HepG2 (cell line): Measurements from ENCODE around the gene TP73. TPM values are rescaled to one million over a fixed set of nuclear protein-coding genes. Genes with fewer than 3 reads are reported as not detected.
"Not testable (repeated sequence)": the region's sequence is repeated elsewhere in the genome, so short reads cannot be mapped to it uniquely, and the experiment has no call there.

Experiments used
- ATAC-seq: fragments of 200-7000 bp; cut with Tn5 transposase; 3 replicates; pipeline ENCODE4 v1.9.1; 2020; ENCODE audit warnings: mild to moderate bottlenecking, moderate library complexity
- BruUV-seq: library from RNA; stranded (reverse); fragments of 400-500 nt; replicated peaks from 2 replicates; lab custom pipeline; 2021; lab: Mats Ljungman, UMichigan
- CTCF ChIA-PET: fragments of 300-600 bp; formaldehyde crosslinking; extraction: SDS; loops from one replicate; lab custom pipeline; 2021; ENCODE audit warnings: low total read pairs, inconsistent platforms, low intra/inter-chr PET ratio; lab: Yijun Ruan, JAX
- POLR2A ChIA-PET: fragments of 350-600 bp; sonication (Branson Sonifier 250); formaldehyde crosslinking; loops from one replicate; lab custom pipeline; 2020; ENCODE audit warnings: antibody characterized with exemption, inconsistent platforms; lab: Yijun Ruan, JAX
- DNase-seq: peaks from one replicate; pipeline ENCODE4 v3.0.0-alpha.2; 2015; ENCODE audit warnings: low spot score
- FAIRE-seq: peaks from 3 replicates; lab custom pipeline; 2011; peaks lifted over from hg19 to GRCh38; lab: Jason Lieb, UNC
- H2AFZ ChIP-seq: one replicate; pipeline ENCODE4 v1.6.1; 2011; ENCODE audit warnings: low read length, inconsistent platforms
- H3K27ac ChIP-seq: fragments of 300-600 bp; 3 replicates; pipeline ENCODE4 v1.8.0; 2011; ENCODE audit warnings: mixed run types, mild to moderate bottlenecking, mixed read lengths, low read length, inconsistent platforms; ENCODE audit not compliant: insufficient read depth; ENCODE audit errors: extremely low read length
- H3K27me3 ChIP-seq, 2 experiments: fragments of 200-600 bp in 1 of 2; 2 replicates in 1 of 2; 3 replicates in 1 of 2; pipeline versions ENCODE4 v1.6.0 to v1.8.0; 2011; ENCODE audit warnings: low read length in 2 of 2, mild to moderate bottlenecking in 2 of 2, moderate library complexity in 2 of 2, inconsistent platforms in 1 of 2; ENCODE audit not compliant: insufficient read depth in 2 of 2, control insufficient read depth in 1 of 2
- H3K36me3 ChIP-seq, 2 experiments: fragments of 200-600 bp in 1 of 2; replicated peaks in 1 of 2; 2 replicates in 1 of 2; 3 replicates in 1 of 2; pipeline versions ENCODE4 v1.5.1 to v1.8.0; 2011; ENCODE audit warnings: low read length in 2 of 2, inconsistent platforms in 1 of 2; ENCODE audit not compliant: insufficient read depth in 2 of 2, control insufficient read depth in 1 of 2
- H3K4me1 ChIP-seq: 2 replicates; pipeline ENCODE4 v1.5.1; 2012; ENCODE audit warnings: low read length, inconsistent platforms; ENCODE audit not compliant: insufficient read depth
- H3K4me2 ChIP-seq: 2 replicates; pipeline ENCODE4 v1.6.0; 2011; ENCODE audit warnings: low read depth, low read length, inconsistent platforms
- H3K4me3 ChIP-seq, 3 experiments: fragments of 200-600 bp in 1 of 3; sonication (generic), shearing (Covaris generic) in 1 of 3; replicated peaks in 1 of 3; 2 replicates each; pipeline ENCODE4 v1.5.1; 2011 to 2016; ENCODE audit warnings: low read length in 3 of 3, inconsistent platforms in 2 of 3, low read depth in 2 of 3, mild to moderate bottlenecking in 2 of 3, control low read depth in 1 of 3, mixed read lengths in 1 of 3; ENCODE audit not compliant: insufficient read depth in 1 of 3
- H3K79me2 ChIP-seq: one replicate; pipeline ENCODE4 v1.6.1; 2011; ENCODE audit warnings: low read length, inconsistent platforms; ENCODE audit not compliant: insufficient read depth
- H3K9ac ChIP-seq: 2 replicates; pipeline ENCODE4 v1.6.0; 2011; ENCODE audit warnings: mild to moderate bottlenecking, low read depth, low read length, inconsistent platforms; ENCODE audit not compliant: insufficient read depth
- H3K9me3 ChIP-seq: 2 replicates; pipeline ENCODE4 v1.5.1; 2012; ENCODE audit warnings: mild to moderate bottlenecking, low read length
- H4K20me1 ChIP-seq: 2 replicates; pipeline ENCODE4 v1.6.0; 2011; ENCODE audit warnings: inconsistent platforms, mild to moderate bottlenecking, low read length, moderate library complexity; ENCODE audit not compliant: insufficient read depth
- AGO1 ChIP-seq: fragments of 200-400 bp; formaldehyde crosslinking; IDR thresholded peaks from 2 replicates; pipeline ENCODE4 v1.6.1; 2017; ENCODE audit warnings: mild to moderate bottlenecking, low read depth, low read length, moderate library complexity; ENCODE audit not compliant: poor library complexity, severe bottlenecking
- HDAC6 ChIP-seq: fragments of 200-600 bp; sonication (generic); IDR thresholded peaks from 2 replicates; pipeline ENCODE4 v1.7.0; 2017; ENCODE audit warnings: mild to moderate bottlenecking, antibody characterized with exemption, low read length, low read depth
- KDM5A ChIP-seq: fragments of 200-600 bp; sonication (generic); IDR thresholded peaks from 2 replicates; pipeline ENCODE4 v1.7.0; 2018; ENCODE audit warnings: antibody characterized with exemption, mild to moderate bottlenecking, low read length, borderline replicate concordance
- RBAK ChIP-seq: sonication (generic); formaldehyde crosslinking; IDR thresholded peaks from 2 replicates; pipeline ENCODE4 v1.5.1; 2020; ENCODE audit warnings: mild to moderate bottlenecking, missing genetic modification reagents
- ZNF121 ChIP-seq: sonication (generic); formaldehyde crosslinking; IDR thresholded peaks from 2 replicates; pipeline ENCODE4 v1.5.0; 2020; ENCODE audit warnings: mild to moderate bottlenecking, missing genetic modification reagents
- ZNF18 ChIP-seq: sonication (generic); formaldehyde crosslinking; IDR thresholded peaks from 2 replicates; pipeline ENCODE4 v1.8.0; 2022; ENCODE audit warnings: mild to moderate bottlenecking, missing genetic modification reagents; ENCODE audit not compliant: insufficient replicate concordance
- ZNF747 ChIP-seq: sonication (generic); formaldehyde crosslinking; IDR thresholded peaks from 2 replicates; pipeline ENCODE4 v1.8.1; 2023; ENCODE audit warnings: missing genetic modification reagents, mild to moderate bottlenecking, borderline replicate concordance
- WGBS: methylation state at CpG from one replicate; pipeline ENCODE4 v1.1.6; 2017; ENCODE audit warnings: low lambda C conversion rate; 5-methylcytosine and 5-hydroxymethylcytosine counted together
- in situ Hi-C: cut with HindIII; loops from 2 replicates; pipeline ENCODE4 v1.10.0; 2017; ENCODE audit warnings: low pct_unique_long_range_greater_than_20kb; ENCODE audit not compliant: extremely low pct_ligation_motif_present
- intact Hi-C: fragments of 100-400 bp; cut with micrococcal nuclease; formaldehyde crosslinking; loops from one replicate; pipeline ENCODE4 v1.10.0; 2022; ENCODE audit not compliant: unreplicated experiment
- polyA plus RNA-seq, 8 experiments: library from polyadenylated mRNA; depleted of rRNA in 3 of 8; stranded (reverse) in 7 of 8; unstranded in 1 of 8; fragments of >200 nt; fragmentation: Illumina TruSeq in 4 of 8; extraction: Trizol in 4 of 8; gene quantifications; 2 replicates each; pipeline versions ENCODE4 v1.2.1 to v1.2.3, GENCODE V29; 2011 to 2016; ENCODE audit warnings: low read depth in 4 of 8, missing spikeins in 1 of 8, mixed read lengths in 1 of 8; ENCODE audit not compliant: insufficient read depth in 1 of 8
- total RNA-seq, 5 experiments: library from RNA; depleted of rRNA; stranded (reverse); fragments of >200 nt; fragmentation: Illumina TruSeq; extraction: Trizol; gene quantifications; 2 replicates each; pipeline ENCODE4 v1.2.3, GENCODE V29; 2016; ENCODE audit warnings: low read depth in 1 of 5

Gene TP73
- total and polyA plus RNA-seq, 2 of the 13 experiments (the other 11 are each of a cell fraction or from before 2014, with no cell fraction given) = 0.49 to 1.1 TPM

GRCh38 chr1:3747903-3748302 lies 95.6 kb downstream of the TP73 start (continued):
- TF ChIP-seq RBAK (CRISPR knock-in tag) (no peak), AGO1 (no peak), KDM5A (no peak), ZNF121 (CRISPR knock-in tag) (no peak), HDAC6 (no peak), ZNF747 (CRISPR knock-in tag) (no peak), ZNF18 (no peak)

GRCh38 chr1:3748316-3748900 lies 96.1 kb downstream of the TP73 start:
- ATAC-seq, H4K20me1 ChIP-seq, H3K36me3 ChIP-seq, BruUV-seq, H2AFZ ChIP-seq, H3K79me2 ChIP-seq, FAIRE-seq, in situ Hi-C loops, intact Hi-C loops, DNase-seq, CTCF ChIA-PET, H3K4me2 ChIP-seq, H3K9ac ChIP-seq, H3K9me3 ChIP-seq, H3K27ac ChIP-seq, H3K4me3 ChIP-seq: not testable (repeated sequence)
- 44% methylated on average over 14 of the region's 15 CpGs for WGBS
- peaks cover 31% of the 10 kb centered on the region for H3K4me1 ChIP-seq
- H3K27me3 ChIP-seq = peaks cover 6 to 23% of the 10 kb centered on the region in 2 experiments; a peak in 4 of 5 replicates
- POLR2A ChIA-PET = interaction anchor here (0.6 kb wide), 1 partner anchor 8 kb away, joined by 3 read pairs; no protein-coding TSS in a partner anchor
